ENCODE data around the gene CMPK2.

- TF ChIP-seq, protein P1, sequence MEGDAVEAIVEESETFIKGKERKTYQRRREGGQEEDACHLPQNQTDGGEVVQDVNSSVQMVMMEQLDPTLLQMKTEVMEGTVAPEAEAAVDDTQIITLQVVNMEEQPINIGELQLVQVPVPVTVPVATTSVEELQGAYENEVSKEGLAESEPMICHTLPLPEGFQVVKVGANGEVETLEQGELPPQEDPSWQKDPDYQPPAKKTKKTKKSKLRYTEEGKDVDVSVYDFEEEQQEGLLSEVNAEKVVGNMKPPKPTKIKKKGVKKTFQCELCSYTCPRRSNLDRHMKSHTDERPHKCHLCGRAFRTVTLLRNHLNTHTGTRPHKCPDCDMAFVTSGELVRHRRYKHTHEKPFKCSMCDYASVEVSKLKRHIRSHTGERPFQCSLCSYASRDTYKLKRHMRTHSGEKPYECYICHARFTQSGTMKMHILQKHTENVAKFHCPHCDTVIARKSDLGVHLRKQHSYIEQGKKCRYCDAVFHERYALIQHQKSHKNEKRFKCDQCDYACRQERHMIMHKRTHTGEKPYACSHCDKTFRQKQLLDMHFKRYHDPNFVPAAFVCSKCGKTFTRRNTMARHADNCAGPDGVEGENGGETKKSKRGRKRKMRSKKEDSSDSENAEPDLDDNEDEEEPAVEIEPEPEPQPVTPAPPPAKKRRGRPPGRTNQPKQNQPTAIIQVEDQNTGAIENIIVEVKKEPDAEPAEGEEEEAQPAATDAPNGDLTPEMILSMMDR (IDR thresholded peaks at IDR 0.05; ENCODE audit: low read depth, low read length, missing input control): no peak
- no peak for TF ChIP-seq GABPA (IDR thresholded peaks at IDR 0.05 in 1 of 2, conservative IDR thresholded peaks at IDR 0.05 in 1 of 2)
- no peak for TF ChIP-seq TAF1 (conservative IDR thresholded peaks at IDR 0.05)
- TF ChIP-seq JUND (IDR thresholded peaks at IDR 0.05): no peak
- TF ChIP-seq ZBTB33 (IDR thresholded peaks at IDR 0.05): no peak
- no peak for TF ChIP-seq MAX (IDR thresholded peaks at IDR 0.05)
- TF ChIP-seq SP1 (IDR thresholded peaks at IDR 0.05): no peak
- TF ChIP-seq, protein P2, sequence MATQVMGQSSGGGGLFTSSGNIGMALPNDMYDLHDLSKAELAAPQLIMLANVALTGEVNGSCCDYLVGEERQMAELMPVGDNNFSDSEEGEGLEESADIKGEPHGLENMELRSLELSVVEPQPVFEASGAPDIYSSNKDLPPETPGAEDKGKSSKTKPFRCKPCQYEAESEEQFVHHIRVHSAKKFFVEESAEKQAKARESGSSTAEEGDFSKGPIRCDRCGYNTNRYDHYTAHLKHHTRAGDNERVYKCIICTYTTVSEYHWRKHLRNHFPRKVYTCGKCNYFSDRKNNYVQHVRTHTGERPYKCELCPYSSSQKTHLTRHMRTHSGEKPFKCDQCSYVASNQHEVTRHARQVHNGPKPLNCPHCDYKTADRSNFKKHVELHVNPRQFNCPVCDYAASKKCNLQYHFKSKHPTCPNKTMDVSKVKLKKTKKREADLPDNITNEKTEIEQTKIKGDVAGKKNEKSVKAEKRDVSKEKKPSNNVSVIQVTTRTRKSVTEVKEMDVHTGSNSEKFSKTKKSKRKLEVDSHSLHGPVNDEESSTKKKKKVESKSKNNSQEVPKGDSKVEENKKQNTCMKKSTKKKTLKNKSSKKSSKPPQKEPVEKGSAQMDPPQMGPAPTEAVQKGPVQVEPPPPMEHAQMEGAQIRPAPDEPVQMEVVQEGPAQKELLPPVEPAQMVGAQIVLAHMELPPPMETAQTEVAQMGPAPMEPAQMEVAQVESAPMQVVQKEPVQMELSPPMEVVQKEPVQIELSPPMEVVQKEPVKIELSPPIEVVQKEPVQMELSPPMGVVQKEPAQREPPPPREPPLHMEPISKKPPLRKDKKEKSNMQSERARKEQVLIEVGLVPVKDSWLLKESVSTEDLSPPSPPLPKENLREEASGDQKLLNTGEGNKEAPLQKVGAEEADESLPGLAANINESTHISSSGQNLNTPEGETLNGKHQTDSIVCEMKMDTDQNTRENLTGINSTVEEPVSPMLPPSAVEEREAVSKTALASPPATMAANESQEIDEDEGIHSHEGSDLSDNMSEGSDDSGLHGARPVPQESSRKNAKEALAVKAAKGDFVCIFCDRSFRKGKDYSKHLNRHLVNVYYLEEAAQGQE (IDR thresholded peaks at IDR 0.05): no peak
- no peak for TF ChIP-seq YY1 (IDR thresholded peaks at IDR 0.05)
Observed at GRCh38 chr2:6845312-6845711, 20.4 kb downstream of the CMPK2 start.

Measured in liver (tissue), 3 donors.